Upper lobe of right lung (tissue), 1 donor: ENCODE data around the gene APLF. TPM values are rescaled to one million over a fixed set of nuclear protein-coding genes. Genes with fewer than 3 reads are reported as not detected.
"Not testable (repeated sequence)": the region's sequence is repeated elsewhere in the genome, so short reads cannot be mapped to it uniquely, and the experiment has no call there.

Experiments used
- ATAC-seq: fragments of 200-7000 bp; cut with Tn5 transposase; one replicate; pipeline ENCODE4 v1.9.1; 2020; ENCODE audit warnings: mild to moderate bottlenecking, moderate library complexity
- DNase-seq: peaks from one replicate; pipeline ENCODE4 v3.0.0-alpha.2; 2020
- H3K27ac ChIP-seq: fragments of 200-600 bp; one replicate; pipeline ENCODE4 v1.8.0; 2022
- H3K27me3 ChIP-seq: fragments of 200-600 bp; one replicate; pipeline ENCODE4 v1.8.0; 2022; ENCODE audit warnings: mild to moderate bottlenecking
- H3K36me3 ChIP-seq: fragments of 200-600 bp; one replicate; pipeline ENCODE4 v1.8.0; 2022
- H3K4me1 ChIP-seq: fragments of 200-600 bp; one replicate; pipeline ENCODE4 v1.8.0; 2022
- H3K4me3 ChIP-seq: fragments of 200-600 bp; one replicate; pipeline ENCODE4 v1.8.0; 2022; ENCODE audit warnings: mild to moderate bottlenecking
- H3K9me3 ChIP-seq: fragments of 200-600 bp; one replicate; pipeline ENCODE4 v1.8.0; 2022
- CTCF ChIP-seq: fragments of 200-600 bp; IDR thresholded peaks from one replicate; pipeline ENCODE4 v1.8.0; 2022; ENCODE audit warnings: antibody characterized with exemption
- intact Hi-C: fragments of 100-400 bp; cut with DNase I; formaldehyde crosslinking; loops from one replicate; pipeline ENCODE4 v1.11.0; 2022
- total RNA-seq: library from RNA; stranded (reverse); fragmentation: NEBNext Ultra II Directional; extraction: Animal tissue kit (Norgen Biotek cat#: 25700); gene quantifications from one replicate; pipeline ENCODE4 v1.2.1, GENCODE V29; 2021
- donor health status: DM: no; HTN: yes; CAD: no; lungs with severe emphysema.

The APLF gene
- total RNA-seq, 1 donor from 2014 or later, result 6.8 TPM

- intact Hi-C loops, result no loop called here
- ATAC-seq (no peak), DNase-seq (no peak)
- Histone ChIP-seq H3K27me3 (no peaks in the 10 kb centered on the region), H3K4me1 (no peaks in the 10 kb centered on the region), H3K36me3 (no peaks in the 10 kb centered on the region), H3K27ac (no peak overlapping the region), H3K9me3 (no peaks in the 10 kb centered on the region), H3K4me3 (no peak overlapping the region)
- TF ChIP-seq CTCF, result no peak
Measured at GRCh38 chr2:68482296-68482820, 15.0 kb downstream of the APLF start.

GRCh38 chr2:68483011-68483410, 15.6 kb downstream of the APLF start:
- H3K27me3 ChIP-seq, result no peaks in the 10 kb centered on the region
- H3K27ac ChIP-seq, result no peak overlapping the region
- no peak for TF ChIP-seq CTCF
- intact Hi-C loops, result no loop called here
- no peak overlapping the region for H3K4me3 ChIP-seq
- no peak for DNase-seq
- H3K4me1 ChIP-seq, result no peaks in the 10 kb centered on the region
- no peaks in the 10 kb centered on the region for H3K9me3 ChIP-seq
- no peaks in the 10 kb centered on the region for H3K36me3 ChIP-seq
- no peak for ATAC-seq

- TF ChIP-seq CTCF, result peak; percentile 62
- Histone ChIP-seq H3K27me3 (no peaks in the 10 kb centered on the region), H3K9me3 (no peaks in the 10 kb centered on the region), H3K4me1 (no peaks in the 10 kb centered on the region), H3K27ac (no peak overlapping the region), H3K36me3 (no peaks in the 10 kb centered on the region), H3K4me3 (no peak overlapping the region)
- intact Hi-C loops, result no loop called here
- DNase-seq (no peak), ATAC-seq (peak; percentile 43)
Measured at GRCh38 chr2:68487773-68488355, 20.5 kb downstream of the APLF start.

- H3K27me3 ChIP-seq, H3K27ac ChIP-seq, H3K4me1 ChIP-seq, DNase-seq, H3K9me3 ChIP-seq, H3K36me3 ChIP-seq, intact Hi-C loops, H3K4me3 ChIP-seq, ATAC-seq: not testable (repeated sequence)
Measured at GRCh38 chr2:68488605-68489004, 21.2 kb downstream of the APLF start.

- Histone ChIP-seq H3K9me3 (no peaks in the 10 kb centered on the region), H3K4me3 (no peak overlapping the region), H3K36me3 (no peaks in the 10 kb centered on the region), H3K4me1 (no peaks in the 10 kb centered on the region), H3K27ac (no peak overlapping the region), H3K27me3 (no peaks in the 10 kb centered on the region)
- no peak for TF ChIP-seq CTCF
- ATAC-seq (no peak), DNase-seq (no peak)
- intact Hi-C loops, result no loop called here
Measured at GRCh38 chr2:68489282-68489681, 21.9 kb downstream of the APLF start.

- Histone ChIP-seq H3K9me3 (no peaks in the 10 kb centered on the region), H3K4me1 (no peaks in the 10 kb centered on the region), H3K27me3 (no peaks in the 10 kb centered on the region), H3K27ac (no peak overlapping the region), H3K36me3 (no peaks in the 10 kb centered on the region), H3K4me3 (no peak overlapping the region)
- TF ChIP-seq CTCF, result no peak
- ATAC-seq (no peak), DNase-seq (no peak)
- intact Hi-C loops, result no loop called here
Measured at GRCh38 chr2:68491582-68491981, 24.2 kb downstream of the APLF start.
